ENCODE measurements around the gene GSDME. TPM values are rescaled to one million over a fixed set of nuclear protein-coding genes. Genes with fewer than 3 reads are reported as not detected.

Gene GSDME
- total and polyA plus RNA-seq, 2 of the 4 experiments (the other 2 are of a cell fraction), result 75.2 to 78.7 TPM

DNA sequence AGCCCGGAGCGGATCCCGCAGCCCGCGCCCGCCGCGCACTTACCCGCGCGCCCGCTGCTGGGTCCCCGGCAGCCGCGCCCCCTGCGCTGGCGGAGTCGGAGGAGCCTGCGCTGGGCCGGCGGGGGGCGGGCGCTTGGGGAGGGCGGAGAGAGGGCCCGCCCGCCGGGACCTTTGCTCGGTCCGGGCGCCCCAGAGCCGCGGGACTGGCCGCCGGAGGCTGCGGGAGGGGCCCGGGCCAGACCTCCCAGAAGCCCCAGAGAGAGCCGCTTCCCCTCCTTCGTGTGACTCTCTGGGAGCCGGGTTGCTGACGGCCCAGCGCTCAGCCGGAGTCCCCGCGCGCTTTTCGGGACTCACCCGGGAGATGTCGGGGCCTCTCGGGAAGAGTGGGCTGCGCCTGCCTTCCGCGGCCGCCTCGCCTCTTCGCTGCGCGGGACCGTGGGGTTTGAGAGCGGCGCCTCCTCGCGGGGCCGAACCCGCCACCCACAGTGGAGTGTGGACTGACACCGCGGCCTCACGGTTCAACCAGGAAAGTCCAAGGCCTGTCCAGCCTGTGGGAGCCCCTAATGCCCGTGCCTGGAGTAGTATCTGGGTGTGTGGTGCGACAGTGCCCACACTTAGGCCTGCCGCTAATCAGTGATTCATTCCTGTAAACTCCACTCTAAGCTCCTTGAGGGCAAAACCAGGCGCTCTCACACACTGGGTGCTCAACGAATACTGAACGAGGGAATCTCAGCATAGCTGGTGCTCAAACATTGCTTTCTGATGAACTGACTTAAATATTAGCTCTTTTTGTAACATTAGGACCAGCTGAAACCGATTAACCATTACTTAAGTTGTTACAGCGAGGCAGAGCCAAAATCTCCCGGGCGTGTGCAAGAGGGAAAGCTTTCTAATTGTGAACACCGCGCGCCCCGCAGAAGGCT is at the start of gene GSDME (continued):
- TF ChIP-seq ELK1 (IDR thresholded peaks at IDR 0.05; ENCODE audit: borderline replicate concordance, low read depth, low read length) (no peak), BHLHE40 (IDR thresholded peaks at IDR 0.05; ENCODE audit: low read depth, low read length) (peak; percentile 71), CHD1 (IDR thresholded peaks at IDR 0.05; ENCODE audit: low read depth, low read length) (no peak), MAZ (IDR thresholded peaks at IDR 0.05; ENCODE audit: borderline replicate concordance, low read depth, low read length) (no peak; the same call in 1 of the 2 replicates), CEBPB (IDR thresholded peaks at IDR 0.05; ENCODE audit: low read depth, low read length) (no peak)
